ENCODE data around the gene RPL41. TPM values are rescaled to one million over a fixed set of nuclear protein-coding genes. Genes with fewer than 3 reads are reported as not detected.

Gene RPL41
- total RNA-seq, 4 donors from 2014 or later, result 966 to 4,641 (median 3,066) TPM

GRCh38 chr12:56127485-56127887 lies 11.1 kb downstream of the RPL41 start:
- H3K27ac ChIP-seq, result peak overlapping the region; percentile 77 to 98 (median 92)
- H3K9me3 ChIP-seq, result no peaks in the 10 kb centered on the region
- no peaks in the 10 kb centered on the region for H3K27me3 ChIP-seq
- no peak for TF ChIP-seq CTCF (IDR thresholded peaks at IDR 0.05)
- TF ChIP-seq POLR2A (IDR thresholded peaks at IDR 0.05), result peak in 1 of 4 donors; percentile 38
- DNase-seq, result no peak
- peaks cover 23 to 60% (median 30%) of the 10 kb centered on the region in 3 donors for H3K4me1 ChIP-seq
- WGBS, 2 donors, result 1% methylated on average over 8 of the region's 8 CpGs
- peak overlapping the region; percentile 15 to 97 (median 83) for H3K4me3 ChIP-seq
- intact Hi-C loops (cut with DNase I), result loop anchor here (5.0 kb wide), 1 partner anchor 60 kb away; the partner anchor contains the start of gene SMARCC2
- H3K36me3 ChIP-seq, result peaks cover 10 to 25% (median 13%) of the 10 kb centered on the region in 3 donors

- Histone ChIP-seq H3K27me3 (no peaks in the 10 kb centered on the region), H3K27ac (peak within 1 kb of the TSS; percentile 85 to 98 (median 96)), H3K4me1 (peaks cover 23 to 60% (median 30%) of the 10 kb centered on the region in 3 donors), H3K9me3 (no peaks in the 10 kb centered on the region), H3K36me3 (peaks cover 13 to 31% (median 14%) of the 10 kb centered on the region in 3 donors), H3K4me3 (peak within 1 kb of the TSS; percentile 51 to 97 (median 83))
- intact Hi-C loops (cut with DNase I), result loop anchor here (5.0 kb wide), 1 partner anchor 59 kb away; the partner anchor contains the start of gene SMARCC2
- WGBS, 2 donors, result 0% methylated on average over 11 to 17 of the region's 49 CpGs
- TF ChIP-seq POLR2A (IDR thresholded peaks at IDR 0.05), result peak in 3 of 4 donors; percentile 91 to 97 (median 95)
- peak in 3 of 6 experiments; percentile 10 to 14 (median 10) for TF ChIP-seq CTCF (IDR thresholded peaks at IDR 0.05)
- peak; percentile 98 for DNase-seq
Observed at GRCh38 chr12:56127888-56128669, 11.6 kb downstream of the RPL41 start, which contains the start of gene ESYT1. ESYT1 (plus strand) TSS chr12:56128267; CDS start chr12:56128320, 53 bp downstream.

GRCh38 chr12:56128670-56129205 lies 12.3 kb downstream of the RPL41 start:
- Histone ChIP-seq H3K4me1 (peaks cover 23 to 60% (median 30%) of the 10 kb centered on the region in 3 donors), H3K9me3 (no peaks in the 10 kb centered on the region), H3K27ac (peak overlapping the region; percentile 85 to 98 (median 96)), H3K27me3 (no peaks in the 10 kb centered on the region), H3K4me3 (peak overlapping the region; percentile 51 to 97 (median 83)), H3K36me3 (peaks cover 15 to 37% (median 20%) of the 10 kb centered on the region in 3 donors)
- intact Hi-C loops (cut with DNase I), result loop anchor here (5.0 kb wide), 1 partner anchor 59 kb away; the partner anchor contains the start of gene SMARCC2
- no peak for TF ChIP-seq POLR2A (IDR thresholded peaks at IDR 0.05)
- no peak for TF ChIP-seq CTCF (IDR thresholded peaks at IDR 0.05)
- DNase-seq, result no peak
- WGBS, 2 donors, result 1% methylated on average over 15 to 16 of the region's 20 CpGs

- H3K4me1 ChIP-seq, result peaks cover 23 to 60% (median 30%) of the 10 kb centered on the region in 3 donors
- WGBS, 2 donors, result 0 to 2% methylated on average over 12 to 13 of the region's 29 CpGs
- TF ChIP-seq POLR2A (IDR thresholded peaks at IDR 0.05) (peak in 2 of 4 donors; percentile 58 to 68), CTCF (IDR thresholded peaks at IDR 0.05) (no peak)
- H3K4me3 ChIP-seq, result peak overlapping the region; percentile 51 to 97 (median 83)
- H3K36me3 ChIP-seq, result peaks cover 21 to 44% (median 26%) of the 10 kb centered on the region in 3 donors
- DNase-seq, result no peak
- H3K9me3 ChIP-seq, result no peaks in the 10 kb centered on the region
- peak overlapping the region; percentile 85 to 98 (median 96) for H3K27ac ChIP-seq
- intact Hi-C loops (cut with DNase I), result loop anchor here (5.0 kb wide), 1 partner anchor 58 kb away; the partner anchor contains the start of gene SMARCC2
- no peaks in the 10 kb centered on the region for H3K27me3 ChIP-seq
Observed at GRCh38 chr12:56129206-56129941, 12.9 kb downstream of the RPL41 start.

Data from esophagus squamous epithelium (tissue), 5 donors.